Measurements from ENCODE around the gene HTR7.

The HTR7 gene

DNA sequence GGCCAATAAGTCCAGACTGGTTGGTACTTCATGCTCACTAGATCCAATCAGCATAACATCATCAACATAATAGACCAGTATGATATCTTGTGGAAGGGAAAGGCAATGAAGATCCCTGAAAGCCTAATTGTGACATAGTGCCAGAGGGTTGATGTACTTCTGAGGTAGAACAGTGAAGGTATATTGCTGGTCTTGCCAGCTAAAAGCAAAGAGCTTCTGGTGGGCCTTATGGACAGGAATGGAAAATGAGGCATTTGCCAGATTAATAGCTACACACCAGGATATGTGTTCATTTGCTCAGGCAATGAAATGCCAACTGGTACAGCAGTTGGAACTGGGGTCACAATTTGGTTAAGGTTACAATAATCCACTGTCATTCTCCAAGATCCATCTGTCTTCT is 156.4 kb downstream of the HTR7 start:
- no peak for DNase-seq
- in situ Hi-C loops (cut with HindIII; ENCODE audit: low pct_ligation_motif_present, low pct_unique_long_range_greater_than_20kb, low sequenced_read_pairs), result no loop called here

DNA sequence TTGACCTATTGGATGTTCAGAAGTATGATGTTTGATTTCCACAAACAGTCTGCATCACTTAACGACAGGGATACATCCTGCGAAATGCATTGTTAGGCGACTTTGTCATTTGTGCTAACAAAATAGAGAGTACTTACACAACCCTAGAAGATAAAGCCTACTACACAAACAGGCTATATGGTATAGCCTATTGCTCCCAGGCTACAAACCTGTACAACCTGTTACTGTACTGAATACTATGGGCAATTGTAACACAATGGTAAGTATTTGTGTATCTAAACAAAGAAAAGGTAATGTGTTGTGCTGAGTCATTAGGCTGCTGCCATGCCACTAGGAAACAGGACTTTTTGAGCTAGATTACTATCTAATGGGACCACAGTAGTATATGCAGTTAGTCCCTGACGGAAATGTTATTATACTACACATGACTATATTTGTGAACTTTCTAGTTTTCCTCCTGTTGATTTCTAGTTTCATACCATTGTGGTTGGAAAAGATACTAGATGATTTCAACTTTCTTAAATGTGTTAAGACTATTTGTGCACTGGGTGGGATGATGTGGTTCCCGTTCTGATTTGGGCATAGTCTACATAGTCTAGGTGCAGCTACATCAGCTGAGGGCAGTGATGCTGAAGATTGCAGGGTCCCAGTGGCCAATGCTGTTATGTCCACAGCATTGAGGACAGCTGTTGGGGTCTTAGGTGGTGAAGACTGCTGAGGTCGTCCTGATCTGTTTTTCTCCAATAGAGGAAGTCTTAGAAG is 161.7 kb downstream of the HTR7 start:
- DNase-seq, result no peak
- in situ Hi-C loops (cut with HindIII; ENCODE audit: low pct_ligation_motif_present, low pct_unique_long_range_greater_than_20kb, low sequenced_read_pairs), result no loop called here

Measured in ACHN (cell line).